MG63 (cell line): ENCODE results near the gene GFPT2. TPM values are rescaled to one million over a fixed set of nuclear protein-coding genes. Genes with fewer than 3 reads are reported as not detected.

Source experiments
- DNase-seq: peaks from one replicate; pipeline ENCODE4 v3.0.0-alpha.2; 2020
- H3K27me3 ChIP-seq: fragments of 250-450 bp; sonication (Bioruptor Pico); 2 replicates; pipeline ENCODE4 v1.5.1; 2020; ENCODE audit warnings: mild to moderate bottlenecking, moderate library complexity
- H3K36me3 ChIP-seq: fragments of 250-450 bp; sonication (Bioruptor Pico); 2 replicates; pipeline ENCODE4 v1.5.1; 2020; ENCODE audit warnings: mild to moderate bottlenecking, moderate library complexity
- H3K4me3 ChIP-seq: fragments of 250-450 bp; sonication (Bioruptor Pico); 2 replicates; pipeline ENCODE4 v1.5.1; 2020; ENCODE audit warnings: mild to moderate bottlenecking, moderate library complexity
- H3K9me3 ChIP-seq: fragments of 250-450 bp; sonication (Bioruptor Pico); 2 replicates; pipeline ENCODE4 v1.5.1; 2020; ENCODE audit warnings: mild to moderate bottlenecking, moderate library complexity
- total RNA-seq: library from RNA; depleted of rRNA; stranded (reverse); fragments of >200 nt; shearing (Covaris generic); gene quantifications from 2 replicates; pipeline ENCODE4 v1.2.3, GENCODE V29; 2014; ENCODE audit warnings: low replicate concordance; rRNA removed

The GFPT2 gene
- total RNA-seq: 2.7 and 3.7 TPM in 2 replicates

- Histone ChIP-seq H3K27me3 (peaks cover 18% of the 10 kb centered on the region), H3K9me3 (no peaks in the 10 kb centered on the region), H3K36me3 (no peaks in the 10 kb centered on the region), H3K4me3 (peak within 1 kb of the TSS; percentile 63)
- peak; percentile 87 for DNase-seq
These were observed at the start of gene GFPT2 for GRCh38 chr5:180353048-180353979. GFPT2 (minus strand) TSS chr5:180353336; CDS start chr5:180353217, 119 bp downstream.

DNA sequence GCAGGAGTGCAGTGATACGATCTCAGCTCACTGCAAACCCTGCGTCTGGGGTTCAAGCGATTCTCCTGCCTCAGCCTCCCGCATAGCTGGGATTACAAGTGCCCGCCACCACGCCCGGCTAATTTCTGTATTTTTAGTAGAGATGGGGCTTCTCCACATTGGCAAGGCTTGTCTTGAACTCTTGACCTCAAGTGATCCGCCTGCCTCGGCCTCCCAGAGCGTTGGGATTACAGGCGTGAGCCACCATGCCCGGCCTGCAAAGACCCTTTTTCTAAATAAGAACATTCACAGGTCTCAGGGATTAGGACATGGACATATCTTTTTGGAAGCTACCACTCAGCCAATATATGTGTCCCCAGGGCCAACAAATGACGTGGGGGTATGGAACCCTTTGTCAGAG is 49.6 kb upstream of the GFPT2 start:
- Histone ChIP-seq H3K4me3 (no peak overlapping the region), H3K36me3 (no peaks in the 10 kb centered on the region), H3K9me3 (no peaks in the 10 kb centered on the region; the same call in 1 of the 2 replicates), H3K27me3 (peaks cover 10% of the 10 kb centered on the region; the same call in 1 of the 2 replicates)
- DNase-seq: no peak

- no peaks in the 10 kb centered on the region; the same call in 1 of the 2 replicates for H3K9me3 ChIP-seq
- H3K27me3 ChIP-seq: peaks cover 10% of the 10 kb centered on the region; the same call in 1 of the 2 replicates
- DNase-seq: no peak
- no peak overlapping the region for H3K4me3 ChIP-seq
- no peaks in the 10 kb centered on the region for H3K36me3 ChIP-seq
These were observed 48.2 kb upstream of the GFPT2 start for GRCh38 chr5:180401229-180401907.

DNA sequence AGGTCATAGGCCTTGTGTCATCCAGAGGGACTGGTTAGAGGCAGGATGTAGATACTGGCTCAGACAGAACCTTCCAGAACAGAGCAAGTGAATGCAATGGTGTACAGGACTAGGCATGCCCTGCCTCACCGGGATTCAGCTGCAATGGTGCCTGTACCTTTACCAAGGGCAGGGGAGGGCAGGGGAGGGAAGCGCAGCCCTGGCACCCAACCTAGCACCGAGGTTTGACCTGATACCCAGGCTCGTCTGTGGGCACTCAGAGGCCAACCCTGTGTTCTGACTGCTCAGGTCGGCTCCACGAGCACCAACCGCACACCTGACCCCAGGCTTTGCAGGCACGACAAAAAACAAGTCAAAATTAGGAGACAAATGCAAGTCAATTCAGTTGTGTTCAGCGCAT is 47.3 kb upstream of the GFPT2 start:
- Histone ChIP-seq H3K27me3 (peaks cover 4% of the 10 kb centered on the region; the same call in 1 of the 2 replicates), H3K9me3 (no peaks in the 10 kb centered on the region; the same call in 1 of the 2 replicates), H3K36me3 (no peaks in the 10 kb centered on the region), H3K4me3 (no peak overlapping the region)
- DNase-seq: no peak

DNA sequence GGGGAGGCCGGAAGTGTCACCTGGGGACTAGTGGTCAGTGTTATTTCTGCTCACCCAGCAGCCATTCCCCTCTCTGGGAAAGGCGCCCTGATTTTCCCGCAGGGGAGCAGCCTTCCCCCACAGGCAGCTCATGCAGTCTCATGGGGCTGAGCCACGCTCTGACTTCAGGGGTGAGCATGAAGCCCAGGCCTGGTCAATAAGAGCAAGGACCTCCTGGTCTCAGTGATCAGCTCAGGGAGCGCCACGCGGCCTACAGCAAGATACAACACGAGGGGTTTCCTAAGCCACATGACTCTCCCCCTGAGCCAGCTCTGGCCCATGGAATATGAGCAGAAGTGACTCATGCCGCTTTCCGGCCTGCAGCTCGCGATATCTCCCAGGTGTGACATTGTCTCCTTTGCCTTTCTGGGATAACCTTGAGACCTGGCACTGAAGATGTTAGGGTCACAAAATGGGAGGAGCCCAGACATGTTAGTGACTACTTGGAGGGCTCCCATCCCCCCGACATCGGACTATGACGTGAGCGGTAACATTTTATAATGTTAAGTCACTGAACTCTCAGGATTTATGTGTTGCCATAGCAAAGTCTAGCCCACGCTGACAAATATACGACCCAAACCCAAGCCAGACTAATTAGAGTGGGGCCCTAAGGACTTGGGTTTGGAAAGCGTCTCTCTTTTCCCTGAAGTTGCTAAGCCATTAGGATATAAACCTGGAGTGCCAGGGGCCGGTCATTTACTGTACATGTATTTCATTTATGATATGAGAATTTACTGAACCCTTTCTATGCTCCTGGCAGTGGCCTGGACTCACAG is 46.5 kb upstream of the GFPT2 start:
- DNase-seq: no peak
- no peaks in the 10 kb centered on the region; the same call in 1 of the 2 replicates for H3K9me3 ChIP-seq
- no peaks in the 10 kb centered on the region for H3K27me3 ChIP-seq
- H3K4me3 ChIP-seq: no peak overlapping the region
- H3K36me3 ChIP-seq: no peaks in the 10 kb centered on the region

DNA sequence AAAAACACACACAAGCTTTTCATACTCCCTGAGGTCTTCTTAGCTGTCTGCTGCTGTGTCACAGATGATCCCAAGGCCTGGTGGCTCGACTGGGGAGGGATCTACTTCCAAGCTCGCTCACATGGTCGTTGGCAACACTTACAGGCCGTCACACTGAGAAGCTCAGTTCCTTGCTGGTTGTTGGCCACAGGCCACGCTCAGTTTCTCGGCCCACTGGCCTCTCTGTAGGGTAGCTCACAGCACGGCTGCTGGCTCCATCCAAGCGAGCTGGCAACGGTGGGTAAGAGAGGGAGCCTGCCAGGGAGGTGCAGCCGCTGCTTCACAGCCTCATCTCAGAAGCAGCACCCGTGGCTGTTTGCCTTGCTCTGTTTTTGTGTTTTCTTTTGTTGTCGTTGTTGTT is 43.8 kb upstream of the GFPT2 start:
- Histone ChIP-seq H3K27me3 (no peaks in the 10 kb centered on the region), H3K36me3 (no peaks in the 10 kb centered on the region), H3K4me3 (no peak overlapping the region), H3K9me3 (no peaks in the 10 kb centered on the region; the same call in 1 of the 2 replicates)
- peak; percentile 26 for DNase-seq

- Histone ChIP-seq H3K36me3 (no peaks in the 10 kb centered on the region), H3K4me3 (no peak overlapping the region), H3K9me3 (no peaks in the 10 kb centered on the region), H3K27me3 (no peaks in the 10 kb centered on the region)
- DNase-seq: peak; percentile 31
These were observed 42.6 kb upstream of the GFPT2 start for GRCh38 chr5:180395540-180396274.

DNA sequence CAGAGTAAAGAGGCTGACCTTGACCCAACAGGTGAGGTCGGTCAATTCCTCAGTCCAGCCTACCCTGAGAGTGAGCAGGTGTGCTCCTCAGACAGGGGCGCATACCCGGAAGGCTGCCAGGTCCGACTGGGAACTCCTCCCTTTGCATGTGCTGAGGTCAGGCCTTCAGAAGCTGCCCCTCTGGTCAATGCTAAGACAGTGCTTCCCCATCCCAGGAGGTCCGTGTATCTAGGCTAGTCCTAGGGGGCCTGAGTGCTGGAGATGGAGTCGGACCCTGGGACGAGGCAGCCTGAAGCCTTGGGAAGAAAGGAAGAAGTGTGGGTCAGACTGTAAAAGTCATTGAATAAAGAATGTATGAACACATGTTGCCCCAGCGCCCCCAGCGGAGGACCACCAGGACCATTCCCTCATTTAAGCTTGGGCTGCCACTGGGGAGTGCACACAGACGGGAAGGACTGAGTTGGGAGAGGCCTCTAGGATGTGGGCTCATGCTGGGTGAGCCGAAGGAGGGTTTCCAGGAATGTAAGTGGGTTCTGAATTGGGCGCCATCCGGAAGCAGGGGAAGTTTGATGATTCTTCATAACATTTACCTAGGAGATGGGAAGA is 41.0 kb upstream of the GFPT2 start:
- H3K27me3 ChIP-seq: no peaks in the 10 kb centered on the region
- no peaks in the 10 kb centered on the region for H3K36me3 ChIP-seq
- DNase-seq: no peak
- no peak overlapping the region for H3K4me3 ChIP-seq
- no peaks in the 10 kb centered on the region for H3K9me3 ChIP-seq

- DNase-seq: no peak
- no peaks in the 10 kb centered on the region for H3K36me3 ChIP-seq
These were observed 38.1 kb upstream of the GFPT2 start for GRCh38 chr5:180391276-180391675.

GRCh38 chr5:180390441-180391190 is 37.5 kb upstream of the GFPT2 start:
- H3K9me3 ChIP-seq: no peaks in the 10 kb centered on the region

More at GRCh38 chr5:180391276-180391675, 38.1 kb upstream of the GFPT2 start:
- Histone ChIP-seq H3K9me3 (no peaks in the 10 kb centered on the region), H3K27me3 (no peaks in the 10 kb centered on the region), H3K4me3 (no peak overlapping the region)

DNA sequence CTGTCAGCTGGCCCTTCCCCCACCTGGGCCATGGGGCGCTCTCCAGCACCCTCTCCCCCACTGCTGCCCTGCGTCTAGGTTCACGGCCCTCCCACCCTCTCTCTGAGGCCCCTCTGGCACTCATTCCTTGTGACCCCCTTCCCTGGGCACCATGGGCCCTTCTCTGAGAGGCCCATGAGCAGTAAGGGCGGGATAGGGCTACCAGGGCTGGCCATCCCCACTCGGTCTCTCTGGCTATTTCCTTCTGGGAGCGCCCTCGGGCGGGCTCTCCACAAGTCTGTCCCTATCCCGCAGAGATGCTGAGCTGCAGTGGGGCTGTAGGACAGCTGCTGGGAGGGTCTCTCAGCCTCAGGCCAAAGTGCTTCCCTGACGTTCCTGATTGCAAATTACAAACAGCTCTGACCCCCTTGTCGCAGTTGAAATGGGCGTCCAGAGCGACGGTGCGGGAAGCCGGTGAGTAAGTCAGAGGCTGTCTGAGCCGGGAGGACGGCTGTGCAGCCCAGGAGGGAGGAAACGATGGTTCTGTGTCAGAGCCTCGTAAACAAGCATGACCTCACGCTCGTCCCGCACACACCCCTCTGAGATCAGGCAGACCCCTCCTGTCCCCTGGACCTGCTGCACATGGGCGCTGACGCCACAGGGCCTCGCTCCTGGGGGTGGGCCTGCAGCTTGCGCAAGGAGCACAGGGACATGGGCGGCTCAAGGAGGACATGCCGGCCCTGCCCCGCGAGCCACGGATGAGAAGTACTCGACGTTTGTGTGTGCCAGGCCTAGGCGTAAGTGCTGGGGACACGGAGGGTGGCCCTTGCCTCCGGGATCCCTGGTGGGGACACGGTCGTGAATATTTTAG is 36.3 kb upstream of the GFPT2 start:
- no peaks in the 10 kb centered on the region for H3K9me3 ChIP-seq
- no peaks in the 10 kb centered on the region for H3K27me3 ChIP-seq
- no peaks in the 10 kb centered on the region for H3K36me3 ChIP-seq
- no peak for DNase-seq
- no peak overlapping the region for H3K4me3 ChIP-seq

More at GRCh38 chr5:180390441-180391190, 37.5 kb upstream of the GFPT2 start:
- Histone ChIP-seq H3K27me3 (no peaks in the 10 kb centered on the region), H3K36me3 (no peaks in the 10 kb centered on the region), H3K4me3 (no peak overlapping the region)
- DNase-seq: peak; percentile 49

GRCh38 chr5:180387798-180388197 is 34.7 kb upstream of the GFPT2 start:
- no peak for DNase-seq
- Histone ChIP-seq H3K36me3 (no peaks in the 10 kb centered on the region), H3K27me3 (no peaks in the 10 kb centered on the region), H3K4me3 (no peak overlapping the region), H3K9me3 (no peaks in the 10 kb centered on the region)

GRCh38 chr5:180382926-180383325 is 29.8 kb upstream of the GFPT2 start:
- Histone ChIP-seq H3K36me3 (no peaks in the 10 kb centered on the region), H3K4me3 (no peak overlapping the region), H3K9me3 (no peaks in the 10 kb centered on the region), H3K27me3 (no peaks in the 10 kb centered on the region)
- no peak for DNase-seq

DNA sequence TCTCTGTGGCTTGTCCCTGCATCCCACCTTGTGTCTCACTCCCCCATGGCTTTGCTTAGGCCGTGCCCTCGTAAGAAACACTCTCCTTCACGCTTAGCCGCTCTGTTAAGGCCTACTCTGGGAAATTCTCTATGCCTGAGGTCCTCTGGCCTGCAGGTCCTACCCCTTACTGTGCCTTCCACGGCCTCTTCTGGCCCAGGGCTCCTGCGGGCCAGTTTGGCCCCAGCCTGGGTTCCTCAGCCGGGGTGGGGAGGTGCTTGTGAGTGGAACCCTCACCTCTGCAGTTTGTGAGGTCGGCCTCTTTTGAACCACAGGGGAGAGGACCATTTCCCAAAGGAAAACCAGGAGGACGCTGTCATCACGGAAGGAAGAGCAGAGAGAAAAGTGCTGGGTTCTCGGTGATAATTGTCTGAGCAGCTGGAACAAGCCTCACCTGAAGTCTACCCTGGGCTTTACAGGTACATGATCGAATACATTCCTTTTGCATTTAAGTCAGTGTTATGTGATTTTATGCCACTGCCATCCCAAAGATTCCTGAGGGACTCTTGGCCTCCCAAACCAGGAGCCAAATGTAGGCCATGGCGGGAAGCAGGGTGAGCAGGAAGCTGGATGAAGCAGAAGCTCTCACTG is 28.8 kb upstream of the GFPT2 start:
- no peaks in the 10 kb centered on the region for H3K36me3 ChIP-seq
- no peak overlapping the region for H3K4me3 ChIP-seq
- H3K27me3 ChIP-seq: no peaks in the 10 kb centered on the region
- DNase-seq: no peak
- no peaks in the 10 kb centered on the region for H3K9me3 ChIP-seq
